Measurements from ENCODE around the gene SPINDOC. TPM values are rescaled to one million over a fixed set of nuclear protein-coding genes. Genes with fewer than 3 reads are reported as not detected.
A peak's percentile ranks its signal among the peaks of the same experiment; 100 is the strongest.

Gene SPINDOC
- total and polyA plus RNA-seq, 9 of the 15 experiments (the other 6 are each of a cell fraction or from before 2014, with no cell fraction given): 0.70 to 36.3 (median 19.6) TPM

DNA sequence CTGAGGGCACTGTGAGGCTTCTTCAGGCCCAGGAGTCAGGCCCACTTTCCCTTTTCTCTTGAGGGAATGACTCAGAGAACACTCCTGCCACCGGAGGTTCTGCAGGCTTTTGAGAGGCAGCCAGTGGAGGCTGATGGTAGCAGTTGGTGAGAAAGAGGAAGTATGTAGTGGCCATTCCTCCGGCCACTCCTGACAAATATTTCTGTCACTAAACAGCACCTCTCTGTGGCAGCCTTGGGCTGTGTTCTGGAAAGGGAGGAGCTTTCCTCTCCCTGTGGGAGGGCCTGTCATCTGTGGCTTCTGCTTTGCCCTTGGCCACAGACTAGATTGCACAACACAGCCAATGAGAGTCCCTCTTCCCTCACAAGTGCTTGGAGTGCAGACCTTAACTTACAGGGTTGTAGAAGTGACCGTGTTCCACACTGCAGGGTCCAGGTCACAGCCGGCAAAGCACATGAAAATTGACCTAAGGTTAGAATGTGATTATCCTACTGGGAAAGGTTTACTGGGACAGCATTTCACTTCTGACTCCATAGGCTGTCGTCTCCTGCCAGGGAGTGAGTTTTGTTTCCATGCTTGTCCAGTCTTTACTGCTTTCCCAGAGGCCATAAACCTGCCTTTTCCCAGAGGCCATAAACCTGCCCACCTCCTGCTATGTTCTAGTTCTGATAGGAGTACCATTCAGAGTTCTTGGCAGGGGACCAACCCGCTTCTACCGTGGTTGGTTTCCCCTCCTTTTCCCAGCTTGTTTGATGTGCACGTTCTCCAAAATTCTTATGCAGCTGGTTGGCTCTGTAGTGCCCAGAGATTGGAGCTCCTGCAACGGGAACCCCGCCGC, 58.9 kb downstream of the SPINDOC start:
- intact Hi-C loops (cut with micrococcal nuclease): loop anchor here (1.0 kb wide), 1 partner anchor 35 kb away; no protein-coding TSS in a partner anchor
- CTCF ChIA-PET (ENCODE audit: low intra/inter-chr PET ratio): interaction anchor here (0.6 to 1.7 kb wide), 4 partner anchors 15 to 124 kb away, joined by 3 to 12 read pairs (median 3); partner anchors contain the start of gene MARK2
- BruUV-seq (replicated peaks): no TSS peak
- H3K4me2 ChIP-seq (ENCODE audit: insufficient read depth, low read length): peak overlapping the region; percentile 87
- H3K27ac ChIP-seq (ENCODE audit: extremely low read depth, low read depth, low read length): peak overlapping the region; percentile 64
- H2AFZ ChIP-seq (ENCODE audit: low read depth, low read length): peak overlapping the region; percentile 12; the same call in 1 of the 2 replicates
- H3K4me3 ChIP-seq: no peak overlapping the region
- FAIRE-seq (peak; percentile 100), ATAC-seq (peak; percentile 100), DNase-seq (ENCODE audit: extremely low read depth in 1 of 4, low spot score in 3 of 4) (peak; percentile 85 to 95 (median 90))
- H4K20me1 ChIP-seq (replicated peaks; ENCODE audit: control insufficient read depth, insufficient read depth, low read length): peaks cover 3% of the 10 kb centered on the region; the same call in 1 of the 2 replicates
- H3K9ac ChIP-seq (ENCODE audit: insufficient read depth in 1 of 2, low read depth in 2 of 2, low read length in 2 of 2): peak overlapping the region; percentile 24 to 79; a peak in 2 of 4 replicates
- H3K36me3 ChIP-seq (ENCODE audit: control insufficient read depth, insufficient read depth, low read length): peaks cover 36% of the 10 kb centered on the region; the same call in 2 of the 3 replicates
- WGBS (ENCODE audit: insufficient coverage, low coverage, missing lambda C conversion rate): 5% methylated on average over 8 of the region's 11 CpGs
- peaks cover 35 to 39% of the 10 kb centered on the region in 2 experiments for H3K4me1 ChIP-seq (replicated peaks in 1 of 2; ENCODE audit: control insufficient read depth in 2 of 2, insufficient read depth in 2 of 2, low read length in 2 of 2)
- no peaks in the 10 kb centered on the region for H3K9me3 ChIP-seq (replicated peaks; ENCODE audit: control insufficient read depth, insufficient read depth, low read depth, low read length)
- peaks cover 82% of the 10 kb centered on the region for H3K79me2 ChIP-seq (ENCODE audit: control insufficient read depth, insufficient read depth, low read length)
- H3K27me3 ChIP-seq (ENCODE audit: control insufficient read depth in 2 of 2, insufficient read depth in 2 of 2, low read length in 2 of 2): no peaks in the 10 kb centered on the region
- POLR2A ChIA-PET: interaction anchor here (0.6 to 1.8 kb wide), 13 partner anchors 9 to 292 kb away, joined by 3 to 8 read pairs (median 4); no protein-coding TSS in a partner anchor
- H3K9me1 ChIP-seq (ENCODE audit: control insufficient read depth, insufficient read depth, low read length): no peaks in the 10 kb centered on the region
- in situ Hi-C loops (cut with MboI): no loop called here
- TF ChIP-seq EP300 (IDR thresholded peaks at IDR 0.05; ENCODE audit: low read length) (peak; percentile 55), XRCC5 (IDR thresholded peaks at IDR 0.05; ENCODE audit: low read depth, low read length) (peak; percentile 76; the same call in 1 of the 2 replicates), FOS (IDR thresholded peaks at IDR 0.05; ENCODE audit: extremely low read depth, insufficient read length) (peak; percentile 5), CTBP1 (IDR thresholded peaks at IDR 0.05; ENCODE audit: borderline replicate concordance) (peak; percentile 91), ZNF239 (CRISPR knock-in tag; IDR thresholded peaks at IDR 0.05) (no peak)
- TF ChIP-seq, protein P1, sequence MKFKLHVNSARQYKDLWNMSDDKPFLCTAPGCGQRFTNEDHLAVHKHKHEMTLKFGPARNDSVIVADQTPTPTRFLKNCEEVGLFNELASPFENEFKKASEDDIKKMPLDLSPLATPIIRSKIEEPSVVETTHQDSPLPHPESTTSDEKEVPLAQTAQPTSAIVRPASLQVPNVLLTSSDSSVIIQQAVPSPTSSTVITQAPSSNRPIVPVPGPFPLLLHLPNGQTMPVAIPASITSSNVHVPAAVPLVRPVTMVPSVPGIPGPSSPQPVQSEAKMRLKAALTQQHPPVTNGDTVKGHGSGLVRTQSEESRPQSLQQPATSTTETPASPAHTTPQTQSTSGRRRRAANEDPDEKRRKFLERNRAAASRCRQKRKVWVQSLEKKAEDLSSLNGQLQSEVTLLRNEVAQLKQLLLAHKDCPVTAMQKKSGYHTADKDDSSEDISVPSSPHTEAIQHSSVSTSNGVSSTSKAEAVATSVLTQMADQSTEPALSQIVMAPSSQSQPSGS (CRISPR knock-in tag; IDR thresholded peaks at IDR 0.05): no peak
- TF ChIP-seq, protein P2, sequence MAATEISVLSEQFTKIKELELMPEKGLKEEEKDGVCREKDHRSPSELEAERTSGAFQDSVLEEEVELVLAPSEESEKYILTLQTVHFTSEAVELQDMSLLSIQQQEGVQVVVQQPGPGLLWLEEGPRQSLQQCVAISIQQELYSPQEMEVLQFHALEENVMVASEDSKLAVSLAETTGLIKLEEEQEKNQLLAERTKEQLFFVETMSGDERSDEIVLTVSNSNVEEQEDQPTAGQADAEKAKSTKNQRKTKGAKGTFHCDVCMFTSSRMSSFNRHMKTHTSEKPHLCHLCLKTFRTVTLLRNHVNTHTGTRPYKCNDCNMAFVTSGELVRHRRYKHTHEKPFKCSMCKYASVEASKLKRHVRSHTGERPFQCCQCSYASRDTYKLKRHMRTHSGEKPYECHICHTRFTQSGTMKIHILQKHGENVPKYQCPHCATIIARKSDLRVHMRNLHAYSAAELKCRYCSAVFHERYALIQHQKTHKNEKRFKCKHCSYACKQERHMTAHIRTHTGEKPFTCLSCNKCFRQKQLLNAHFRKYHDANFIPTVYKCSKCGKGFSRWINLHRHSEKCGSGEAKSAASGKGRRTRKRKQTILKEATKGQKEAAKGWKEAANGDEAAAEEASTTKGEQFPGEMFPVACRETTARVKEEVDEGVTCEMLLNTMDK (IDR thresholded peaks at IDR 0.05; ENCODE audit: borderline replicate concordance, insufficient read depth, low read depth, low read length, poor library complexity, severe bottlenecking): peak; percentile 4
- TF ChIP-seq, protein P3, sequence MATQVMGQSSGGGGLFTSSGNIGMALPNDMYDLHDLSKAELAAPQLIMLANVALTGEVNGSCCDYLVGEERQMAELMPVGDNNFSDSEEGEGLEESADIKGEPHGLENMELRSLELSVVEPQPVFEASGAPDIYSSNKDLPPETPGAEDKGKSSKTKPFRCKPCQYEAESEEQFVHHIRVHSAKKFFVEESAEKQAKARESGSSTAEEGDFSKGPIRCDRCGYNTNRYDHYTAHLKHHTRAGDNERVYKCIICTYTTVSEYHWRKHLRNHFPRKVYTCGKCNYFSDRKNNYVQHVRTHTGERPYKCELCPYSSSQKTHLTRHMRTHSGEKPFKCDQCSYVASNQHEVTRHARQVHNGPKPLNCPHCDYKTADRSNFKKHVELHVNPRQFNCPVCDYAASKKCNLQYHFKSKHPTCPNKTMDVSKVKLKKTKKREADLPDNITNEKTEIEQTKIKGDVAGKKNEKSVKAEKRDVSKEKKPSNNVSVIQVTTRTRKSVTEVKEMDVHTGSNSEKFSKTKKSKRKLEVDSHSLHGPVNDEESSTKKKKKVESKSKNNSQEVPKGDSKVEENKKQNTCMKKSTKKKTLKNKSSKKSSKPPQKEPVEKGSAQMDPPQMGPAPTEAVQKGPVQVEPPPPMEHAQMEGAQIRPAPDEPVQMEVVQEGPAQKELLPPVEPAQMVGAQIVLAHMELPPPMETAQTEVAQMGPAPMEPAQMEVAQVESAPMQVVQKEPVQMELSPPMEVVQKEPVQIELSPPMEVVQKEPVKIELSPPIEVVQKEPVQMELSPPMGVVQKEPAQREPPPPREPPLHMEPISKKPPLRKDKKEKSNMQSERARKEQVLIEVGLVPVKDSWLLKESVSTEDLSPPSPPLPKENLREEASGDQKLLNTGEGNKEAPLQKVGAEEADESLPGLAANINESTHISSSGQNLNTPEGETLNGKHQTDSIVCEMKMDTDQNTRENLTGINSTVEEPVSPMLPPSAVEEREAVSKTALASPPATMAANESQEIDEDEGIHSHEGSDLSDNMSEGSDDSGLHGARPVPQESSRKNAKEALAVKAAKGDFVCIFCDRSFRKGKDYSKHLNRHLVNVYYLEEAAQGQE (IDR thresholded peaks at IDR 0.05; ENCODE audit: borderline replicate concordance): peak; percentile 88
- TF ChIP-seq, protein P3 (CRISPR knock-in tag; IDR thresholded peaks at IDR 0.05; ENCODE audit: low read depth): no peak

All from K562 (cell line).